Astrocyte (in vitro differentiated cells and primary cell): ENCODE results near the gene SSBP3. TPM values are rescaled to one million over a fixed set of nuclear protein-coding genes. Genes with fewer than 3 reads are reported as not detected.
"Not testable (repeated sequence)": the region's sequence is repeated elsewhere in the genome, so short reads cannot be mapped to it uniquely, and the experiment has no call there.

Experiments used
- DNase-seq: peaks from one replicate; pipeline ENCODE4 v3.0.0-alpha.2; 2010; ENCODE audit warnings: low read depth
- FAIRE-seq: peaks from 2 replicates; lab custom pipeline; 2011; peaks lifted over from hg19 to GRCh38; lab: Jason Lieb, UNC
- H2AFZ ChIP-seq: 2 replicates; pipeline ENCODE4 v1.6.0; 2012; ENCODE audit warnings: low read depth, low read length, inconsistent platforms
- H3K27ac ChIP-seq: 2 replicates; pipeline ENCODE4 v1.5.1; 2011; ENCODE audit warnings: low read depth, low read length, inconsistent platforms
- H3K27me3 ChIP-seq: 2 replicates; pipeline ENCODE4 v1.6.0; 2011; ENCODE audit warnings: low read length, inconsistent platforms; ENCODE audit not compliant: insufficient read depth
- H3K36me3 ChIP-seq: 2 replicates; pipeline ENCODE4 v1.5.1; 2011; ENCODE audit warnings: low read length, inconsistent platforms; ENCODE audit not compliant: insufficient read depth
- H3K4me1 ChIP-seq: 2 replicates; pipeline ENCODE4 v1.5.1; 2011; ENCODE audit warnings: low read length, inconsistent platforms; ENCODE audit not compliant: insufficient read depth
- H3K4me2 ChIP-seq: 2 replicates; pipeline ENCODE4 v1.6.0; 2012; ENCODE audit warnings: low read length, inconsistent platforms
- H3K4me3 ChIP-seq: 2 replicates; pipeline ENCODE4 v1.5.1; 2011; ENCODE audit warnings: low read depth, mild to moderate bottlenecking, low read length, inconsistent platforms; ENCODE audit not compliant: insufficient read depth
- H3K79me2 ChIP-seq: 2 replicates; pipeline ENCODE4 v1.6.0; 2012; ENCODE audit warnings: mild to moderate bottlenecking, low read length, inconsistent platforms; ENCODE audit not compliant: insufficient read depth
- H3K9ac ChIP-seq: 2 replicates; pipeline ENCODE4 v1.6.0; 2012; ENCODE audit warnings: mild to moderate bottlenecking, low read length, inconsistent platforms
- H3K9me3 ChIP-seq: 2 replicates; pipeline ENCODE4 v1.5.1; 2012; ENCODE audit warnings: low read depth, mild to moderate bottlenecking, low read length, inconsistent platforms; ENCODE audit not compliant: insufficient read depth
- H4K20me1 ChIP-seq: 2 replicates; pipeline ENCODE4 v1.6.0; 2012; ENCODE audit warnings: low read length, inconsistent platforms; ENCODE audit not compliant: insufficient read depth
- H3K27ac Mint-ChIP-seq: one replicate; pipeline ENCODE4 v1.8.0; 2021; ENCODE audit warnings: mild to moderate bottlenecking, mixed read lengths; ENCODE audit not compliant: unreplicated experiment
- H3K27me3 Mint-ChIP-seq: one replicate; pipeline ENCODE4 v1.8.0; 2021; ENCODE audit warnings: low read depth, mixed read lengths; ENCODE audit not compliant: unreplicated experiment
- H3K36me3 Mint-ChIP-seq: one replicate; pipeline ENCODE4 v1.8.0; 2021; ENCODE audit warnings: low read depth, mixed read lengths; ENCODE audit not compliant: unreplicated experiment
- H3K4me1 Mint-ChIP-seq: one replicate; pipeline ENCODE4 v1.8.0; 2021; ENCODE audit warnings: low read depth, mixed read lengths; ENCODE audit not compliant: unreplicated experiment
- H3K4me3 Mint-ChIP-seq: one replicate; pipeline ENCODE4 v1.8.0; 2021; ENCODE audit warnings: mild to moderate bottlenecking, moderate library complexity, mixed read lengths; ENCODE audit not compliant: unreplicated experiment
- H3K9me3 Mint-ChIP-seq: one replicate; pipeline ENCODE4 v1.8.0; 2021; ENCODE audit warnings: mild to moderate bottlenecking, mixed read lengths; ENCODE audit not compliant: unreplicated experiment
- EZH2 ChIP-seq: IDR thresholded peaks from 2 replicates; pipeline ENCODE4 v1.6.1; 2012; ENCODE audit warnings: mild to moderate bottlenecking, low read length, inconsistent platforms; ENCODE audit not compliant: insufficient read depth
- total RNA-seq: library from RNA; stranded (reverse); gene quantifications from 2 replicates; pipeline ENCODE4 v1.2.1, GENCODE V29; 2021
- TF ChIP-seq, protein P1 (sequence below): IDR thresholded peaks from 2 replicates; pipeline ENCODE4 v1.5.1; 2011; ENCODE audit warnings: low read depth, mild to moderate bottlenecking, inconsistent platforms, low read length, moderate library complexity; ENCODE audit not compliant: insufficient read depth

The SSBP3 gene
- total RNA-seq, 1 donor from 2014 or later, result 89.8 TPM

- Mint-ChIP-seq H3K9me3 (no peaks in the 10 kb centered on the region), H3K27ac (no peak overlapping the region), H3K4me3 (no peak overlapping the region), H3K36me3 (peaks cover 28% of the 10 kb centered on the region), H3K27me3 (no peaks in the 10 kb centered on the region), H3K4me1 (peaks cover 12% of the 10 kb centered on the region)
- Histone ChIP-seq H3K9ac (no peak overlapping the region), H3K4me3 (no peak overlapping the region), H2AFZ (no peak overlapping the region), H3K4me1 (peaks cover 10% of the 10 kb centered on the region), H3K4me2 (no peak overlapping the region), H4K20me1 (peaks cover 32% of the 10 kb centered on the region), H3K27me3 (no peaks in the 10 kb centered on the region), H3K36me3 (peaks cover 71% of the 10 kb centered on the region), H3K79me2 (no peaks in the 10 kb centered on the region), H3K9me3 (no peaks in the 10 kb centered on the region), H3K27ac (no peak overlapping the region)
- TF ChIP-seq, protein P1, sequence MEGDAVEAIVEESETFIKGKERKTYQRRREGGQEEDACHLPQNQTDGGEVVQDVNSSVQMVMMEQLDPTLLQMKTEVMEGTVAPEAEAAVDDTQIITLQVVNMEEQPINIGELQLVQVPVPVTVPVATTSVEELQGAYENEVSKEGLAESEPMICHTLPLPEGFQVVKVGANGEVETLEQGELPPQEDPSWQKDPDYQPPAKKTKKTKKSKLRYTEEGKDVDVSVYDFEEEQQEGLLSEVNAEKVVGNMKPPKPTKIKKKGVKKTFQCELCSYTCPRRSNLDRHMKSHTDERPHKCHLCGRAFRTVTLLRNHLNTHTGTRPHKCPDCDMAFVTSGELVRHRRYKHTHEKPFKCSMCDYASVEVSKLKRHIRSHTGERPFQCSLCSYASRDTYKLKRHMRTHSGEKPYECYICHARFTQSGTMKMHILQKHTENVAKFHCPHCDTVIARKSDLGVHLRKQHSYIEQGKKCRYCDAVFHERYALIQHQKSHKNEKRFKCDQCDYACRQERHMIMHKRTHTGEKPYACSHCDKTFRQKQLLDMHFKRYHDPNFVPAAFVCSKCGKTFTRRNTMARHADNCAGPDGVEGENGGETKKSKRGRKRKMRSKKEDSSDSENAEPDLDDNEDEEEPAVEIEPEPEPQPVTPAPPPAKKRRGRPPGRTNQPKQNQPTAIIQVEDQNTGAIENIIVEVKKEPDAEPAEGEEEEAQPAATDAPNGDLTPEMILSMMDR, result no peak
- no peak for TF ChIP-seq EZH2
- DNase-seq, result no peak
- FAIRE-seq, result no peak
Measured at GRCh38 chr1:54215523-54215922, 190.7 kb downstream of the SSBP3 start.

GRCh38 chr1:54212872-54213271 lies 193.3 kb downstream of the SSBP3 start:
- H3K9me3 ChIP-seq, result no peaks in the 10 kb centered on the region
- DNase-seq (no peak), FAIRE-seq (no peak)
- H3K9ac ChIP-seq, result no peak overlapping the region
- H3K27ac ChIP-seq, result no peak overlapping the region
- H3K27ac Mint-ChIP-seq, result peak overlapping the region; percentile 62
- no peak overlapping the region for H3K4me2 ChIP-seq
- peaks cover 1% of the 10 kb centered on the region for H3K4me1 Mint-ChIP-seq
- no peaks in the 10 kb centered on the region for H3K79me2 ChIP-seq
- H3K9me3 Mint-ChIP-seq, result no peaks in the 10 kb centered on the region
- H3K4me3 Mint-ChIP-seq, result no peak overlapping the region
- H3K4me3 ChIP-seq, result no peak overlapping the region
- TF ChIP-seq, protein P1, result no peak
- TF ChIP-seq EZH2, result no peak
- no peak overlapping the region for H2AFZ ChIP-seq
- peaks cover 28% of the 10 kb centered on the region for H4K20me1 ChIP-seq
- peaks cover under 1% of the 10 kb centered on the region for H3K4me1 ChIP-seq
- H3K27me3 ChIP-seq, result no peaks in the 10 kb centered on the region
- H3K36me3 ChIP-seq, result peaks cover 81% of the 10 kb centered on the region
- no peaks in the 10 kb centered on the region for H3K27me3 Mint-ChIP-seq
- peaks cover 29% of the 10 kb centered on the region for H3K36me3 Mint-ChIP-seq

- H2AFZ ChIP-seq, H3K9ac ChIP-seq, H3K27ac ChIP-seq, H3K4me1 ChIP-seq, H3K27me3 Mint-ChIP-seq, H3K9me3 Mint-ChIP-seq, H3K27ac Mint-ChIP-seq, H3K4me3 ChIP-seq, H3K9me3 ChIP-seq, DNase-seq, H3K79me2 ChIP-seq, H3K4me3 Mint-ChIP-seq, H3K4me1 Mint-ChIP-seq, H3K27me3 ChIP-seq: not testable (repeated sequence)
- H4K20me1 ChIP-seq, result peaks cover 46% of the 10 kb centered on the region
- H3K4me2 ChIP-seq, result peak overlapping the region; percentile 15
- H3K36me3 Mint-ChIP-seq, result peaks cover 28% of the 10 kb centered on the region
- FAIRE-seq, result peak; percentile 55
- H3K36me3 ChIP-seq, result peaks cover 64% of the 10 kb centered on the region
Measured at GRCh38 chr1:54207896-54208295, 198.3 kb downstream of the SSBP3 start.
